NAMALWA (cell line): ENCODE results near the gene SLCO3A1.
A peak's percentile ranks its signal among the peaks of the same experiment; 100 is the strongest.

ENCODE experiments used
- DNase-seq: peaks from one replicate; pipeline ENCODE4 v3.0.0-alpha.2; 2015; ENCODE audit warnings: low spot score

The SLCO3A1 gene

DNA sequence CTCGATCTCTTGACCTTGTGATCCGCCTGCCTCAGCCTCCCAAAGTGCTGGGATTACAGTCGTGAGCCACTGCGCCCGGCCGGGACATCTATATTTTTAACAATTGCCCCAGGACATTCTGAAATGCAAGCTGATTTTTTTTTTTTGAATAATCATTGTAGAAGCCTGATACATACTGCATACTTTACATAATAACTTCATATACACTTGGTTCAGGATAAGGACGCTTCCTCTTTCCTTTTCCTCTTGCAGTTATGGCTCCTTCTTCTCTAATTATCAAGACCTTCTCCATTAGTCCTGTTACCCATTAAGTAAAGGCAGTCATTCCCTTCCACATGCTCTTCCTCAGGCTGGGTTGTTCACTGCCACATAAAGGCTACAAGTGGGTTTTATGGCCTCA is 58.3 kb downstream of the SLCO3A1 start:
- DNase-seq = no peak

DNA sequence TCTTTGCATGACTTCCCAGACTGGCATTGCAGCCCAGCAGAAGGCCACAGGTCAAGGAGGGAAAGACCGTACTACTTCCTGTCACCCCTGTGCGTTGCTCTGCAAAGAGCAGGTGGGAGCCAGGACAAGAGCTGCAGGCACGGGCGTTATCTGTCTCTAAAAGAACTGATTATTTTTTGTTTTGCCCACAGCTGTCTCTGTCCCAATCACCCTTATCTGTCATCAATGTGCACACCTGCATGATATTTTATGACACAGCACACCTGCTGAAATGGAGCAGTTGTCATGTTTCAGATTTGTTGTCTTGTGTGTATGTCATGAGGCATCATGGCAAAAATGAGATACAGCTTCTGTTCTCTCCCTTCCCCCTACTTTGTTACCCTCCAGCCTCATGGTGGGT is 58.8 kb downstream of the SLCO3A1 start:
- no peak for DNase-seq

DNA sequence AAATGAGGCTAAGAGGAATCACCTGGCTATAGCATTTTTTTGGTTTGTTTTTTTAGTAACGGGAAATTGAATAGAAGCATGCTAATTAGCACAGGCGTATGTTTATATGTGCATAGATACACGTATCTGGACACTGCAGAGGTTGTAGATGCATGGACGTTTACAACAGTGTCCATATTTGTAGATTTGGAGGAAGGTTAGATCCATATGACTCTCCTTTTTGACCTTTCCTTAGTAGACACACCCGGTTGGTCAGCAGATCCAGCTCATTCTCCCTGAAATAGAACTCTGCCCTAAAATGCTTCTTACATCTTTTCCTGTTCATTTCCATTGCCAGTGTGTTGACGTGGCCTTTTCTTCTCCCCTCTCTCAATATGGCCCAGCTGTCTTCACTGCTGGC is 60.1 kb downstream of the SLCO3A1 start:
- DNase-seq = no peak

DNA sequence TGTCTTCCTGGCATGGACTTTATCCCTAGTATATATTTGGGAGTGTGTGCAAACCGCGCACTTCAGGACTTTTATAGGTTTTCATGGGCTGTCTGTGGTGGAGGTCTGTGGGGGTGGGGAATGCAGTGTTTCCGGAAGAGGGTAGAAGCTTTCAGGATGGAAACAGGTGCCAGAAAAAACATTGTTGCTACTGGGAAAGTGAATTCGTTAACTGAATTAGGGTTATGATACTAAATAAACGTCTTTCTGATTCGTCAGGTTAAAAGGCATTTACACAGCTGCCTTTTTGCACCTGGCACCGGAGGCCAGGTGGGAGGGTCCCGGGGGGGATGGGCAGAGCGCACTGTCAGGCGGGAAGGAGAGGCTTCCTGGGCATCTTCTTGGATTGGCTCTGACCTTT is 62.1 kb downstream of the SLCO3A1 start:
- no peak for DNase-seq

DNA sequence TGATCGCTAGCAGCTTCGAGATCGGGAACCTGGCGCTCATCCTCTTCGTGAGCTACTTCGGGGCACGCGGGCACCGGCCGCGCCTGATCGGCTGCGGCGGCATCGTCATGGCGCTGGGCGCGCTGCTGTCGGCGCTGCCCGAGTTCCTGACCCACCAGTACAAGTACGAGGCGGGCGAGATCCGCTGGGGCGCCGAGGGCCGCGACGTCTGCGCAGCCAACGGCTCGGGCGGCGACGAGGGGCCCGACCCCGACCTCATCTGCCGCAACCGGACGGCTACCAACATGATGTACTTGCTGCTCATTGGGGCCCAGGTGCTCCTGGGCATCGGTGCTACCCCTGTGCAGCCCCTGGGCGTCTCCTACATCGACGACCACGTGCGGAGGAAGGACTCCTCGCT is 62.5 kb downstream of the SLCO3A1 start:
- DNase-seq = no peak

DNA sequence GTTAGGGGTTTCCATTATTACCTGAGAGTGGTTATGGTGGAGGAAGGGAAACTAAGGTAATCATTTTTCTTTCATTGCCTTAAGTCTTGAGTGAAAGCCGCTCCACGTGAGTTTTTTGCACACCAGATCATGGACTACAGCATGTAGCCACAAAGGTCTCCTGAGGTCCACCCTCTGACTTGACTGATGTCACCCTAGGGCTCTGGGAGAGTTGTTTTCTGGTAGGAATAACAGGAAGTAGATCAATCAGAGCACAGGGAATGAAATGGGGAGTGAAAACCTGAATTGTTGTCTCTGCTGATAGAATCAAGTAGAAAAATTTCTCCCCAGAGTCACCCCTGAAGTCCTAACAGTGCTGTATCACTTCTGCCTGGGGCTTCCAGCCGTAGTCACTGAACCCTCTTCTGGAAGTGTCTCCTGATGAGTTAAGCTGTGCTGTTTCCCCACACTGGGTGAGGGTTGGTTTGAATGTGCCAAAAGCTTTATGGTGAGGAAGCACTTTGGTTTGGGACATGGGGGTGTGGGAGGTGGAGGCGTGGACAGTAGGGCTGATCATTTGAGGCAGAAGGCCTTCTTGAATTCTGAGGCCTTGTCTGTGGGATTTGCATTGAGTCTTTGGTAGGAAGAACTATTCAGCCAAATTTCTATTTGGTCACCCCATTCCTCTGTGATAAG is 64.3 kb downstream of the SLCO3A1 start:
- DNase-seq = no peak

DNA sequence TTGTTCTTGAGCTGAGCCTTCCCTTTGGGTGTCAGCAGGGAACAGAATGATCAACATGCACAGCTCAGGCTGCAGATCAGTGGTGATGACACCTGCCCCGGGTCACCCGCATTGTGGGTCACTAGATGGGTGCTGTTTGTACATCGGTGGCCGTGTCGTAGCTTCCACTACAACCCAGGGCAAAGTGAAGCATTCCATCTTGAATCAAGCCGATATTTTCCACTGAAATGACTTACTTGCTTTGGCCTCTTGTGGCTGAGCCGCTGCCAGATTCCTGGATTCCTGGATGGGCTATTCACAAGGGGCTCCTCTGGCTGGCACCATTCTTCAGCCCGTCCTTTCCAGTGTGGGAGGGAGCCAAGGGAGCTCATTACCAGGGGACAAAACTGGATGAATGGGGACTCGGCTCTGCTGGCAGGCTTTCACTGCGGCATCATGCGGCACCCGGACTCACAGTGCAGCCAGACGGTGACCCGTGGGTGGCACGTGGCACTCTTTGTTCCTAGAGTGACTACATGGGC is 65.6 kb downstream of the SLCO3A1 start:
- DNase-seq = no peak

DNA sequence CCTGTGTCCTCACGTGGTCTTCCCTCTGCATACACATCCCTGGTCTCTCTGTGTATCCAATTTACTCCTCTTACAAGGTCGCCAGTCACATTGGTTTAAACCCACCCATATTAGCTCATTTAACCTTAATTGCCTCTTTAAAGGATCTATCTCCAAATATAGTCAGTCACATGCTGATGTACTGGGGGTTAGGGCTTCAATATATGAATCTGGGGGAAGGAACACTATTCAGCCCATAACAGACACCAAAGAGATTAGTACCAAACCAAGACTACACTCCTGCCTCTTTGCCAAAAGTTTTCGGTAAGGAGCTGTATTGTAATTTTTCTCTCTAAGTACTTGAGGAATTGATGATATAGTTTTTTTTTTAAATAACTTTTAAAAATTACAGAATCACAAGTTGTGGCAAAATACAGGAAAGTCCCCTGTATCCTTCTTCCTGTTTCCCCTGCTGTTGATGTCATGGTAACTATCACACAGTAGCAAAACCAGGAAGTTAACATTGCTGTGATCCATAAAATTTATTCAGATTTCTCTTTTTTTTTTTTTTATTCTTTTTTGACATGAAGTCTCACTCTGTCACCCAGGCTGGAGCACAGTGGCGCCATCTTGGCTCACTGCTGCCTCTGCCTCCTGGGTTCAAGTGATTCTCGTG is 67.8 kb downstream of the SLCO3A1 start:
- DNase-seq = peak; percentile 30

DNA sequence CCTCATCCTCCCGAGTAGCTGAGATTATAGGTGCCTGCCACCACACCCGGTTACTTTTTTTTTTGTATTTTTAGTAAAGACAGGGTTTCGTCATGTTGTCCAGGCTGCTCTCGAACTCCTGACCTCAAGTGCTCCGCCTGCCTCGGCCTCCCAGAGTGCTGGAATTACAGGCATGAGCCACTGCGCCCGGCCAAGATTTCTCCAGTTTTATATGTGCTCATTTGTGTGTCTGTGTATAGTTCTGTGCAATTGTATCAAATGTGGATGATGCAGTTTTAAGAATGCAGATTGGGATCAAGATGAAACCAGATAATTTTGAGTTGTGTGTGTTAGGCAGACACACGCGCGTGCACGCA is 68.3 kb downstream of the SLCO3A1 start:
- no peak for DNase-seq

DNA sequence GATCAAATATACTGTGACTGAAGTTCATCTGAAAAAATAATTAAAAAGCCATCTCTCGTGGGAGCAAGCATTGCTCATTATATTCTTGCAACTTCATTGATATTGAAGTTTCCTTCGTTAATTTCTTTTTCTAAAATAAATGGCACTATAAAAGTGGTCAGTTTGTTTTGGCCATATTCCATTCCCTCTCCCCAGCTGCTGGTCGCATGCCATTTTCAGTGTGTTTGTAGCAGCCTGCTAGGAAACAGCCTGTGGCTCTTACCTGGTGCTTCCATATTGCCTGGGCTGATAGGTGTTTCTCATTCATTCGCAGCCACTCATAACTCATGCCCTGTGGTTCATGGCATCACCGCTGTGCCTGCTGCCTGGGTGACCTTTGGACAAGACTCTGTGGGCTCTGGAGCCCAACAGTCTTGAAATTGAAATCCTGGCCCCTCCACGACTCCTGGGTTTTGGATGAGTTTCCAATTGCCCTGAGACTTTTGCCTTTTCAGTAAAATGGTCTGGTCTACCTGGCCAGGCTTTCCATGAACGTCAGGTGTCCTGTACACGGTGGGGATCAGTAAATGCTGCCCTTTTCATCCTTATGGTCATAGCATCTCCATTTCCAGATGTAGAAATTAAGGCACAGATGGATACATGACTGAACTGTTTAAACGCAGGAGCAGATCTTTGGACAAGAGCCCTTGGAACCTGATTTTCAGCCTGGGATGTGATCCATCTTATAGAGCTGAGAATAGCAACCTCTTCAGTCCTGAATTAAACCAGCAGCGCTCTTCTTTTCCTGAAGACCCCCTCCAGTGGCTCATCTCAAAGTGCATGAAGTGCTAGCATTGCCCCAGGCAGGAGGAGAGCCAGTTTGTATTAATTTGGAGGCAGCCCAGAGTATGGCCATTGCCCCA is 69.4 kb downstream of the SLCO3A1 start:
- no peak for DNase-seq

DNA sequence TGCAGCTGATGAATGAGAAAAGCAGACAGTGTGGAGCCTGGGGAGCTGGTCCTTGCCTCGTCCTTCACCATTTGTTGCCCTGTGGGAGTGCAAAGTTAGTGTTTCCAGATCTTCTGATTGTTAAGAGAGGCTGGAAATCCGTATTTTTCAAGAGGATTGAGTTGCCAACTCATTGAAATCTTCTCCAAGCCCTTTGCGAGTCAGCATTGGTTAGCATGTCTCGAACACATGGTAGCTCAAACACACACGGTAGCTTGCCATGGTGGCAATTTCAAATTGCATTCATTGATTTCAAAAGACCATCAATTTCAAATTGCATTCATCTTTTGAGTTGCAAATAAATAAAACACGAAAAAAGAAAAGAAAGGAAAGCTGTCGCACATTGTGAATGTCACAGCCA is 70.7 kb downstream of the SLCO3A1 start:
- no peak for DNase-seq

DNA sequence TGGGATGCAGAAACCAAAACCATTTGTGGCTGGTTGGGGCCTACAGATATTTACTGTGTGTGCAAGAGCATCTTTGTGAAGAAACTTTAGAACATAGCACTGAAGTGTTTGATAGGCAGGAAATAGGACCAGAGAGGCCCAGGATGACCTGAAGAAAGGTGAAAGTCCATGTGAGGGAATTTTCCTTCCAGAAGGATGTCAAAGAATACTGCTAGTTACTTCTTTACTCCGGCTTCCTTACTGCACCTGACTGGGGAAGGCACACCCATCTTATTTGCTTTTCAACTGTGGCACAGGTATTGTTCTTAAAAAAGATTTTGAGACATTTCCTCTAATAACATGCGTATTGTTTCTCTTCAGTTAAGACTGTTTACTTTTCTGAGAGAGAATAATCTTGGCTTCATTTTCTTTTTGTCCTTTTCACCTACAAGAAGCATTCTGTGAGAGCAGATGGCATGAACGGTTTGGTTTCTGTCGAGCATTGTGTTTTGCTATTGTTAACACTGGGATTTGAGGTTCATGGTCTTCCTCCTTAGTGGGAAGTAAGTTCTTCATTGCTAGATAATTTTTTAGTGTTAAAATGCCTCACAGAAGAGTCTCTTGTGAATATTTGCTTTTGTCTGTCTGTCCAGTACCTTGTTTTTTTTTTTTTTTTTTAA is 71.5 kb downstream of the SLCO3A1 start:
- no peak for DNase-seq

DNA sequence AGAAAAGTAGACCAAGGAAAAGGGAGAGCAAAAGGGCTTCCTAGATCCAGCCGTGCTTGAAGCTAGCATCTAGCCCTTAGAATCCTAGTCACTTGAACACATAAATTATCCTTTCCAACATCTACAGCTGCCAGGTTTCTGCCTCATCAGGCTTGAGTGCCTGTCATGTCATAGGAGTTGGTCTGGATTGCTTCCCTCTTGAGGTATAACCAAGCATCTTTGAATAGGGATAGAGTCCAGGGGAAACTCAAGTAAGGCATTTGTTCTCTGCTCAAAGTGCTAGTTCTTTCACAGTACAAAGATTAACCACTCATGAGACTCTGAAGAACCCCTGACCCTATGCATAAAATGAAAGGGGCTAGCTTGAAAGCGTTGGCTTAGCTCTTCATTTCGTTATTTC is 72.3 kb downstream of the SLCO3A1 start:
- no peak for DNase-seq

DNA sequence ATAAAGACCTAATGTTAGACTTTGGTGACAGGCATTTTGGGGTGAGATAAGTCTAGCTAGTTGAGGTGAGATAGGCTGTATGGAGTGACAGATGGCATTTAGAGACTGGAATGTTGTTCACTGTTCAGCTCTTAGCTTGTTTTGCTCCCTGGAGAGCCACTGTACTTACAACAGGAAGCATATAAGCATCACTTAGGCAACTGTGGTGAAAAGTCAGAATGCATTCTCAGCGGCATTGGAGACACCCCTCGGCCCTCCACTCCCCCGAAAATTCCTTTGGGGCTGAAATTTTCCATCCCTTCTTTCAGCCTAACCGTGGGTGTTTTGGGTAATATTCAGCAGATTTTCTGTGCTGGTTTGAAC is 73.4 kb downstream of the SLCO3A1 start:
- no peak for DNase-seq

DNA sequence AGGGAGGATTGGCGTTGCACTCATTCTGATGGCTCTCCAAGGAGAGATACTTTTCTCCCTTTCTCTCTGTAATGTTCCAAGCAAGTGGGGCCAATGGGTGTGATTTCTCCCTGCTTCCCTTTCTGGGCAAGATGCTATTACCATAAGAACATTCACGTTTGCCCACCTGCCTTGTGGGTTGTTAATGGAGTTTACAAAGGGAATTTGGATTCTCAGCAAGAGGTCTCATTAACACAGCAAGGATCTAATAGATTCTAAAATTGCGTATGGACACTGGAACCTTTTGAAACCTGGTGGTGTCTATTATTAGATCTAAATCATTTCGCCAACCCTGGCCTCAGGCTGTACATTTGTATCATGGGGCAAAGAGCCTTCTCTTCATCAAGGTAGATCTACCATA is 74.1 kb downstream of the SLCO3A1 start:
- no peak for DNase-seq

DNA sequence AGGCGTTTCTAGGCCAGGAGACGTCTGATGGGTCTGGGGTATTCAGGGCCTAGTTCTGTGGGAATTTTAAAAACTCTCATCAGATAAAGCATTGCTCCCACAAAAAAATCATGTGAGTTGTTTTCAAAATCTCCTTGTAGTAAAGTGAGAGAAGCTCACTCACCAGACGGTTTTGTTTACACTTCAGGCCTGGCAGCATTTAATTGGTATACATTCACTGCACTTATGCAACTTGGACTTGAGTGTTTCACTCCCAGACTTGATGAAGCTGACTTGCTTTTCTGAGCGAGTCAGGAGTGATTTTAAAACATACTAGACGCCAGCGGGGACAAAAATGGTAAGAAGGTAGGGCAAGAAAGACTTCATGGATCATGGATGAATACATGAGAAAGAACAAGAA is 75.2 kb downstream of the SLCO3A1 start:
- DNase-seq = no peak

DNA sequence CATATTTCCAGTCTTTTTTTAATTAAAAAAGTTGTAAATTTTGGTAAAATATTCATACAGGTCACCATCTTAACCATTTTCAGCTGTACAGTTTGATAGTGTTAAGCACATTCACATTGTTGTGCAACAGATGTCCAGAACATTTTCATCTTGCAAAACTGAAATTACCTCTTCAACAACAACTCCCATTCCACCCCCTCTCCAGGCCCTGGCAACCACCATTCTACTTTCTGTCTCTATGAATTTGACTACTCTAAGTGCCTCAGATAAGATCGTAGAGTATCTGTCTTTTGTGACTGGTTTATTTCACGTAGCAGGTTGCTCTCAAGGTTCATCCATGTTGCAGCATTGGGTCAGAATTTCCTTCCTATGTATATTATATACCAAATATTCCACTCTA is 76.0 kb downstream of the SLCO3A1 start:
- DNase-seq = no peak

DNA sequence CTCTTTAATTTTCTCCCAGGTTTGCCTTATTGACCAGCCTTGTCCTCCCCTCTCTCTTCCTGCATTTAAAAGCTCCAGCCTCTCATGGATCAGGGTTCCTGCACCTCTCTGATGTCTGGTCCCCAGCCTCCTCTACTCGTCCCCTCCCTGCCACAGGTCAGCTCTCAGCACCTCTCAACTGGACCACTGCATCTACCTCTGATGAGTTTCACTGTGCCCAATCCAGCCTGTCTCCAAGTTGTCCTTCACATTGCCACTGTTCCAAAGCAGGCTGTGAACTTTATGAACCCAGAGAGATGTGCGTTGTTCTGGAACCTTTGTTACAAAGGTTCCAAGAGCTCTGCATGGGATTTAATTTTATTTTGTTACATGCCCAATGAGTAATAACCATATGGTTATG is 76.6 kb downstream of the SLCO3A1 start:
- DNase-seq = no peak

DNA sequence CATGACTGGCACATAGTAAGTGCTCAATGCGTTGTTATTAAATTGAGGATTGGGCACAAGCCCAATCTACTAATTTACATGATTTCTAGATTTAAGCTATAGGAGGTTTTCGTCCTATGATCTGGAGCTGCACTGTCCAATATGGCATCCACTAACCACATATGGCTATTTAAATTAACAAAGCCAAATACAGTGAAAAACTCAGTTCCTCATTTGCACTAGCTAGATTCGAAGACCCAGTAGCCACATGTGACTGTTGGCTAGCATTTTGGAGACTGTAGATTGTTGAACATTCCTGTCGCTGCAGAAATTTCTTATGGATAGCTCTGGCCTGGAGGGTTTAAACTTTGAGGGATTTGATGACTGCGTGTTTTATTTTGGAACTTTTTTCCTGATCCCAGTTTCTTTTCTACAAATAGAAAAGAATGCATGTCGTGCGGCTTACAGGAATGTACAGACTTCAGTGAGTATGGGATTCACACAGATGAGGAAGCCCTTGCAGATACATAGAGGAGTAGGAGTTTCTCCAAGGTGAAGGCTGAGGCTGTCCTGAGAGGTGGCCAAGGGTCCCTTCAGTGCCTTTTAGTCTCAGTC is 82.8 kb downstream of the SLCO3A1 start:
- no peak for DNase-seq

DNA sequence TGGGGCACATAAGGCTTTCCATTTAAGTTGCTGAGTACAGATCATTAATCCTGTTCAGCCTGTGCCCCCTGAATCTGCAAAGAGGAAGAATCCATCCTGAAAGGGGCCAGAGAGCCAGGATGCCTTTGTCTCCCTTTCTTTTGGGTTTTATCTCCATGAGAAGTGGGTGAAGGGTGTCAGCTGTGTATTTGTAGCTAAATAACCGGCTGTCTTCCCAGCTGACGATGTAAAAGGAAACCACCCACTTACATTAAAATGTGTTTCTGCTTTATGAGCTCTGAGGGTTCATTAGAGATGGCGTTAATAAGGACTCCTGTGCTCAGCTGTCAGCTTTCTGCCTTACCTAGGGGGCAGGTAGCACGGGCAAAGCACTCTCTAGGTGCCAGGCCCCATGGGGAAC is 83.4 kb downstream of the SLCO3A1 start:
- DNase-seq = no peak

DNA sequence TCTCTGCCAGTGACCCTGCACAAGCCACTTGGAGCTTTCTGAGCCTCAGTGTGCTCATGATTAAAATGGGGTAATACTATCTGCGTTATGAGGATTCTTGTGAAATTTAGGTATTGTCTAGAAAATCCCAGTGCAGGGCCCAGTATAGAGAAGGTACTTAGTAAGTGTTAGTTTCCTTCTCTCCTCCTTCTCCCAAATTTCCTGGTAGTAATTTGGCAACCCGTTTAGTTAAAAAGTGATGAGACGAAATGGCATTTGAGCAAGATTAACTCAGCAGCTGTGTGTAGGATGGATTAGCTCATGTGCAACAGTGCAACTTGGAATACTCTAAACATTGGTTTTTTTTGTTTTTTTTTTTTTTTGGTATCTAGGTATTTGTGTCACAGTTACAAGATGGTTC is 84.6 kb downstream of the SLCO3A1 start:
- DNase-seq = no peak

DNA sequence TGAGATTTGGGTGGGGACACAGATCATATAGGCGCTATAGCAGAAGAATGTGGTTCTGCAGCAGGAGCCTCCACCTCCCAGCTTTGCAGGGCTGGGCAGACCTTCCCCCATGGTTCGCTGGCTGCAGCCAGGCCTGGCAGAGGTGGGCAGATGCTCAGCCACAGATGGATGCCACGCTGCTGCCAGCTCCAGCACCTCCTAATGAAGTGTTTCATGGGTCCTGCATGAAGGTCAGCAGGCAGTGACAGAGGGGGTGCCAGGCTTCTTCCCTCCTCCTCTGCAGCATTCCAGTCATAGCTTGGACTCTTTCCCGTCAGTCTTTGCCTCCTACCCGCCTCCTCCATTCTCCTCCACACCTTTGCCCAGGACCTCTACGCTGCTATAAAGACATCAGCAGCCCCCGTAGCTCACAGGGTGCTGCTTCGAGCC is 85.9 kb downstream of the SLCO3A1 start:
- DNase-seq = no peak
